Head of caudate nucleus (tissue), 42 donors: ENCODE data around the gene CD164.
"Not testable (repeated sequence)": the region's sequence is repeated elsewhere in the genome, so short reads cannot be mapped to it uniquely, and the experiment has no call there.

Experiments used
- DNase-seq, 42 donors: peaks; one replicate each; pipeline versions ENCODE4 v3.0.0 to v3.0.0-alpha.2; 2020 to 2021; ENCODE audit warnings: mixed read lengths in 7 of 42
- intact Hi-C: fragments of 100-400 bp; cut with DNase I; formaldehyde crosslinking; loops from one replicate; pipeline ENCODE4 v1.15.0; 2022

Gene CD164

GRCh38 chr6:109349419-109349987 is 32.8 kb downstream of the CD164 start:
- DNase-seq: no peak
- intact Hi-C loops: no loop called here

DNA sequence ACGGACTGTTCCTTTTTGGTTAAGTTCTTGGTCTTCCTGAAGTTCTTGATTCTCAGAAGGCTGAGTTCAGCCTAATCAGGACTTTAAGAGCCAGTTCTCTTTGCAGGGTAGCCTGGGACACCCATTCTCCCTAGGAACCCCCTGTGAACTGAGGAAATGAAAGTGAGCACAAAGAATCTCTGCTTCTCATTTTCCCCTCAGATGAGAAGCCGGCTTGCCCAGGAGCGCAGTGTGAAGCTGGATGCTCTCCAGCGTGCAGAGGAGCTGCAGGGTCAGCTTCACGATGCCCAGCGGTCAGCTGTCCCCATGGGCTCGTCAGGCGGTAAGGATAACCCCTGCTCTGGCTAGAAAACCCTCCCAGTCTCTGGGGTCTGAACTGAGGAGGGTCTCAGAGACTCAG is 34.0 kb downstream of the CD164 start:
- peak in 10 of 42 donors; percentile 7 to 44 (median 28) for DNase-seq
- intact Hi-C loops: no loop called here

GRCh38 chr6:109347779-109348178 is 34.5 kb downstream of the CD164 start:
- no peak for DNase-seq

GRCh38 chr6:109345986-109346385 is 36.3 kb downstream of the CD164 start:
- no peak for DNase-seq

More at GRCh38 chr6:109347779-109348178, 34.5 kb downstream of the CD164 start:
- intact Hi-C loops: no loop called here

DNA sequence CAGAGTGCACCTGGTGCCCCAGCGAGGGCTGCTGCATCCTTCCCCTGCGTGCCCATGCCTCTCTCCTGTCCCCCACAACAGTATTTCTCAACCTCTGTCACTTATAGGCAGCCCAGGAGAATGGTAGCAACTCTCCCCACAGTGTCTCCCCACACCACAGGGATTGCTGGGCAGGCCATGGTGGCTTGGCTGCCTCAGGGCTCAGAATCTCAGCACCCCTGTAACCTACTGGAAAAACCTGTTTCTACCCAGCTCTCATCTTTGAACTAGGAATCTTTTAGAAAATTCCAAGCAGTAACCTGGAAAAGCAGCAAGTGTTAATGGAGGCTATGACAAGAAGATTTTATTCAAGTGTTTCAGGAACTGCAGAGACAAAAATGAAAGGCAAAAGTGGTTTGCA is 38.0 kb downstream of the CD164 start:
- intact Hi-C loops: no loop called here
- no peak for DNase-seq

More at GRCh38 chr6:109345986-109346385, 36.3 kb downstream of the CD164 start:
- intact Hi-C loops: no loop called here

DNA sequence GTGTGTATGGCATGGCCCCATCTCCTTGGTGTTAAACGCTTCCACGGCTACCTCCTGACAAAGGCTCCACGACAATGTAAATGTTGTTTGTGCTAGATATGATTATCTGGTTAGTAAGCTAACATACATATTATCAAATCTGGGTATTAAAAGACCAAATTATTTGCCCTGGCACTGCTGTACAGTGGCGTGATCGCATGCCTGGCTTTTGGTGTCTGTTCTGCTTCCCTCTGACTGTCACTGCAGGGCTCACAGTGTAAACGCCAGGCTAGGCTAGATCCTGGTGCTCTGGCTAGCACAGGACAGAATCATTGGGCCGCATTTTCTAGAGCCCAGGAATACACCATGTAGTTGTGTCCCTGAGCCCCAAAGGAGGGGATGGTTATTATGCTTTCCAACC is 38.7 kb downstream of the CD164 start:
- no peak for DNase-seq
- intact Hi-C loops: no loop called here

DNA sequence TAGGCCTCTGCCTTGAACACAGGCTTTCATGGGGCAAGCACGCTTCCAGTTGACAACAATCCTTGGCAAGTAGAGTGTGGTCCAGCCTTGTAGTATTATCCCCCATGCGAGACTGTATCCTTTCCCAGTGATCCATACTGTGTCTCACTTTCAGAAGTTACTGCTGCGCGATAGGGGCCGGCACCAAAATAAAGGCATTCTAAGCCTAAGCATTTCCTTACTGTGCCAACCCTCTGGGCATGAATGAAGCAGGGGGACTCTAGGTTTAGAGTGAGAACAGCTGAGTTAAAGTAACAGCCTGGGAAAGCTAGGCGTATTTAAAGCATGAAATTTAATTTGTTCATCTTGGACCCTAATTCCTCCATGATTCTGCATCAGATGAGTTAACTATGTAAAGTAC is 39.4 kb downstream of the CD164 start:
- DNase-seq: no peak
- intact Hi-C loops: no loop called here

GRCh38 chr6:109342506-109342905 is 39.8 kb downstream of the CD164 start:
- no peak for DNase-seq
- intact Hi-C loops: no loop called here

DNA sequence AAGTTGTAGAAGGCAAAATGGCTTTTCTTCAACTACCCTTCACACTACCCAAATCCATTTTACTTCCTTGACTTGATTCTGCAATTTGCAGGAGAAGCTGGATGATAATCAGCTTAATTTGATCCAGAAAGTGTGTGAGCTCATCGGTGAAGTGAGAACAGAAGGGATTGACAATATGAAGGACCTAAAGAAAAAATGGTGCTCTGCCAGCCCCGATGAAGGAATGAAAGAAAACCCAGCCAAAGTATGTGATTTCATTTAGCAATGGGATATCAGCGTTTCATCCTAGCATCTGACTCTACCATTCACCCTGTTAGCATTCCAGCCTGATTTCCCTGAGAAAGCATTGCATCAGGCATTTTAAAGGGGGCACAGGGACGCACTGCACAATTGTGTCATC is 41.5 kb downstream of the CD164 start:
- intact Hi-C loops: no loop called here
- no peak for DNase-seq

- DNase-seq: peak in 16 of 42 donors; percentile 19 to 75 (median 47)
- intact Hi-C loops: no loop called here
These were observed 42.2 kb downstream of the CD164 start for GRCh38 chr6:109339906-109340678.

- intact Hi-C loops: no loop called here
- no peak for DNase-seq
These were observed 45.9 kb downstream of the CD164 start for GRCh38 chr6:109336221-109336961.

DNA sequence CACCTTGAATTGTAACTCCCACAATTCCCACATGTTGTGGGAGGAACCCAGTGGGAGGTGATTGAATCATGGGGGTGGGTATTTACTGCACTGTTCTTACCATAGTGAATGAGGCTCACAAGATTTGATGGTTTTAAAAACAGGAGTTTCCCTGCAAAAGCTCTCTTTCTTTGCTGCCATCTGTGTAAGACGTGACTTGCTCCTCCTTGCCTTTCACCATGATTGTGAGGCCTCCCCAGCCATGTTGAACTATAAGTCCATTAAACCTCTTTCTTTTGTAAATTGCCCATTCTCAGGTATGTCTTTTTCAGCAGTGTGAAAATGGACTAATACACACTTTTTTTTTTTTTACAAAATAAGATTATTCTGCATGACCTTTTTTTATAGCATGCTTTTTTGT is 48.4 kb downstream of the CD164 start:
- DNase-seq, intact Hi-C loops: not testable (repeated sequence)

DNA sequence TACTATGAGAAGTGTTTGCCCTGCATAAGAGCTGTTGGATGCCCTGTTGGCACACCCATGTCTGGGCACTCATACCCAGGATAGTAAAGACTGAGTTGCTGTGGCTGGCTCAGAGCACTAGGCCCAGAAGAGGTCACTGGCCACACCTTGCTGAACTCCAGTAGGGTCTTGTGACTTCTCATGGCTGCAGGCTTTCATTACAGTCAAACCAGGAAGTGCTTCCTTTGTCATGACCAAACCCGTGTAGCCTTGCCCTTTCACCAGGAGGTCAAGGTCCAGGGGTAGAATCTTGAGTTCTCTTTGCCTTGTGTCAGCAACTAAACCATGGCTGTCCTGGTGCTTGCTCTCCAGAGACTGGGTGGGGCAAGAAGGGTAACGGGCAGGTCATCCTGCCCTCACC is 49.5 kb downstream of the CD164 start:
- intact Hi-C loops: no loop called here
- no peak for DNase-seq

GRCh38 chr6:109331081-109331480 is 51.2 kb downstream of the CD164 start:
- intact Hi-C loops: no loop called here
- no peak for DNase-seq

DNA sequence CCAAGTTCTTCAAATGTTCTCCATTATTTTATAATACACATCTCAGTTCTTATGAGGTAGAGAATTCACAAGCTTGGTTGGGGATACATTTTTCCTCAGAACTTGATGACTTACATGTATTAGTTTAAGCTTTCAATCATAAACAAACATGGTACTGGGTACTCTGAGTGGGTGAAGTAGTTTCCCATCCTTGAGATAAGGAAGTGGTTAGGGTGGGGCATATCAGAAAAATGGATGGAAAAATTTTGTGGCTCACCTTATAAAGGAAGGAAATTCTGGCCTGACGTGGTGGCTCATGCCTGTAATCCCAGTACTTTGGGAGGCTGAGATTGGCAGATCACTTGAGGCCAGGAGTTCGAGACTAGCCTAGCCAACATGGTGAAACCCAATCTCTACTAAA is 52.0 kb downstream of the CD164 start:
- intact Hi-C loops: no loop called here
- DNase-seq: no peak

- intact Hi-C loops: no loop called here
- no peak for DNase-seq
These were observed 53.6 kb downstream of the CD164 start for GRCh38 chr6:109328629-109329028.

DNA sequence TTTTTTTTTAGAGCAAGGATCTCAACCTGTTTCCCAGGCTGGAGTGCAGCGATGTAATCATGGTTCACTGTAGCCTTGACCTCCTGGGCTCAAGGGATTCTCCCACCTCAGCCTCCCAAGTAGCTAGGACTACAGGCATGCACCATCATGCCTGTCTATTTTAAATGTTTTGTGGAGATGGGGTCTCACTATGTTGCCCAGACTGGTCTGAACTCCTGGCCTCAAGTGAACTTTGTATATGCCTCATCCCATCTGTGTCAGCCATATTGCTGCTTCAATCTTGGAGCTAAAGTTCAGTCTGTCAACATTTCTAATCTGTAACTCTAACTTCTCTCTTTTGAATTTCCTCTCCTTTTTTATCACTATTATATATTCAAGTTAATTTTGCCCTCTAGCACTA is 54.3 kb downstream of the CD164 start:
- DNase-seq: no peak
- intact Hi-C loops: no loop called here

GRCh38 chr6:109327491-109327890 is 54.8 kb downstream of the CD164 start:
- intact Hi-C loops: no loop called here
- DNase-seq: no peak

GRCh38 chr6:109326351-109326750 is 55.9 kb downstream of the CD164 start:
- intact Hi-C loops: no loop called here
- no peak for DNase-seq

GRCh38 chr6:109325400-109325801 is 56.9 kb downstream of the CD164 start:
- intact Hi-C loops: no loop called here
- DNase-seq: peak in 36 of 42 donors; percentile 15 to 86 (median 52)
